ENCODE data around the gene HSF2BP. TPM values are rescaled to one million over a fixed set of nuclear protein-coding genes. Genes with fewer than 3 reads are reported as not detected.

The HSF2BP gene
- total RNA-seq, 1 experiment from 2014 or later = 4.6 TPM

GRCh38 chr21:43644609-43645008 lies 14.7 kb downstream of the HSF2BP start:
- CTCF ChIA-PET = no interaction called here
- no peak for DNase-seq
- Histone ChIP-seq H3K9me2 (ENCODE audit: insufficient read depth) (no peaks in the 10 kb centered on the region), H3K36me3 (ENCODE audit: low read depth) (no peaks in the 10 kb centered on the region), H3F3A (ENCODE audit: insufficient read depth, low read depth) (peaks cover 11% of the 10 kb centered on the region), H3K27me3 (ENCODE audit: insufficient read depth, low read depth) (no peaks in the 10 kb centered on the region), H4K20me1 (ENCODE audit: insufficient read depth) (no peaks in the 10 kb centered on the region), H2AFZ (no peak overlapping the region), H3K79me2 (ENCODE audit: low read depth) (no peaks in the 10 kb centered on the region), H3K4me1 (replicated peaks; ENCODE audit: insufficient read depth) (peaks cover 31% of the 10 kb centered on the region), H3K4me2 (no peak overlapping the region), H3K9me3 (ENCODE audit: insufficient read depth, low read depth) (no peaks in the 10 kb centered on the region), H3K27ac (no peak overlapping the region), H3K4me3 (no peak overlapping the region)
- TF ChIP-seq CTCF (conservative IDR thresholded peaks at IDR 0.05) (no peak), EZH2 (IDR thresholded peaks at IDR 0.05; ENCODE audit: low read depth) (no peak)
- POLR2A ChIA-PET (ENCODE audit: unreplicated experiment) = no interaction called here
- intact Hi-C loops (cut with micrococcal nuclease; ENCODE audit: unreplicated experiment) = loop anchor here (10.0 kb wide), 1 partner anchor 310 kb away; no protein-coding TSS in a partner anchor
- BruUV-seq (replicated peaks) = no TSS peak

DNA sequence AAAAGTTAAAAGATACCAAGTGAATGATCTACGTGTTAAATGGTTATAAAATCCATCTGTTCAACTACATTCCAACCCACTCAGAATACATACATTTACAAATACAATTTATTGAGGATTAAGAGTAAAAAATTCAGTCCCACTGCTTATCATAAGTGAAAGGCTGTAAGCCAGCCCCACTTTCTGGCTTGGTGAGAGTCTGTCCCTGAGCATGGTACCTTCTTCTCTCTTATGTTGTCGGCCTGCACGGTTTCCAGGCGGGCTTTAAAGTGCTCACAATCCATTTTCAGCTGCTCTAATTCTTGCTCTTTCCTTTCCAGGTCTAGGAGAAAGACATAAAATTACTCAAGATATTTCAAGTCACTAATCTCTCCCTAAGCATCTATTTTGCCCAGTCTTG lies 15.2 kb downstream of the HSF2BP start:
- Histone ChIP-seq H3K4me2 (no peak overlapping the region), H3K79me2 (ENCODE audit: low read depth) (no peaks in the 10 kb centered on the region), H3K4me3 (no peak overlapping the region), H3K36me3 (ENCODE audit: low read depth) (no peaks in the 10 kb centered on the region), H3K9me3 (ENCODE audit: insufficient read depth, low read depth) (no peaks in the 10 kb centered on the region), H3K4me1 (replicated peaks; ENCODE audit: insufficient read depth) (peaks cover 36% of the 10 kb centered on the region), H3K9me2 (ENCODE audit: insufficient read depth) (no peaks in the 10 kb centered on the region), H3F3A (ENCODE audit: insufficient read depth, low read depth) (peaks cover 16% of the 10 kb centered on the region), H3K27ac (no peak overlapping the region), H3K27me3 (ENCODE audit: insufficient read depth, low read depth) (no peaks in the 10 kb centered on the region), H4K20me1 (ENCODE audit: insufficient read depth) (no peaks in the 10 kb centered on the region), H2AFZ (no peak overlapping the region)
- no peak for DNase-seq
- TF ChIP-seq EZH2 (IDR thresholded peaks at IDR 0.05; ENCODE audit: low read depth) (no peak), CTCF (conservative IDR thresholded peaks at IDR 0.05) (no peak)
- POLR2A ChIA-PET (ENCODE audit: unreplicated experiment) = no interaction called here
- CTCF ChIA-PET = no interaction called here
- no TSS peak for BruUV-seq (replicated peaks)
- intact Hi-C loops (cut with micrococcal nuclease; ENCODE audit: unreplicated experiment) = loop anchor here (10.0 kb wide), 1 partner anchor 309 kb away; no protein-coding TSS in a partner anchor

DNA sequence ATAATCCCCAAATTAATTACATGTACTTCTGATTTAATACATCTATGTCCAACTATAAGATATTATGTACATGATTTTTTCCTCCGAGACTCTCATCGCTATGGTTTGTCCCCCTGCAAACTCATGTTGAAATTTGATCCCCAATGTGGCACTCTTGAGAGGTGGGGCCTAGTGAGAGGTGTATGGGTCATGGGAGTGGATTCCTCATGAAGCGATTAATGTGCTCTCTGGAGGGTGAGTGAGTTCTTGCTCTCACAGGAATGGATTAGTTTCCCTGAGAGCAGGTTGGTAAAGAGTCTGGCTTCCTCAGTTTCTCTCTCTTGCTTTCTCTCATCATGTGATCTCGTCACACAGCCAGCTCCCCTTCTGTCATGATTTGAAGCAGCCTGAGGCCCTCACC lies 16.1 kb downstream of the HSF2BP start:
- Histone ChIP-seq H3K27me3 (ENCODE audit: insufficient read depth, low read depth) (no peaks in the 10 kb centered on the region), H2AFZ (no peak overlapping the region), H4K20me1 (ENCODE audit: insufficient read depth) (no peaks in the 10 kb centered on the region), H3F3A (ENCODE audit: insufficient read depth, low read depth) (peaks cover 20% of the 10 kb centered on the region), H3K9me3 (ENCODE audit: insufficient read depth, low read depth) (no peaks in the 10 kb centered on the region), H3K4me3 (no peak overlapping the region), H3K4me2 (no peak overlapping the region), H3K79me2 (ENCODE audit: low read depth) (no peaks in the 10 kb centered on the region), H3K36me3 (ENCODE audit: low read depth) (no peaks in the 10 kb centered on the region), H3K9me2 (ENCODE audit: insufficient read depth) (no peaks in the 10 kb centered on the region), H3K27ac (no peak overlapping the region), H3K4me1 (replicated peaks; ENCODE audit: insufficient read depth) (peaks cover 38% of the 10 kb centered on the region)
- POLR2A ChIA-PET (ENCODE audit: unreplicated experiment) = no interaction called here
- no peak for DNase-seq
- TF ChIP-seq EZH2 (IDR thresholded peaks at IDR 0.05; ENCODE audit: low read depth) (no peak), CTCF (conservative IDR thresholded peaks at IDR 0.05) (no peak)
- CTCF ChIA-PET = no interaction called here
- no TSS peak for BruUV-seq (replicated peaks)
- intact Hi-C loops (cut with micrococcal nuclease; ENCODE audit: unreplicated experiment) = loop anchor here (10.0 kb wide), 1 partner anchor 308 kb away; no protein-coding TSS in a partner anchor

Measured in PC-9 (cell line).